Umbilical cord (tissue), 2 donors: ENCODE results near the gene CAMKK2. TPM values are rescaled to one million over a fixed set of nuclear protein-coding genes. Genes with fewer than 3 reads are reported as not detected.
A peak's percentile ranks its signal among the peaks of the same experiment; 100 is the strongest.
"Not testable (repeated sequence)": the region's sequence is repeated elsewhere in the genome, so short reads cannot be mapped to it uniquely, and the experiment has no call there.

ENCODE experiments used
- DNase-seq: peaks from one replicate; pipeline ENCODE4 v3.0.0-alpha.2; 2015; ENCODE audit warnings: low spot score
- total RNA-seq: library from RNA; depleted of rRNA; stranded (reverse); fragments of >200 nt; gene quantifications from one replicate; pipeline ENCODE4 v1.2.3, GENCODE V29; 2014; ENCODE audit warnings: low replicate concordance; ENCODE audit not compliant: insufficient read depth

Gene CAMKK2
- total RNA-seq, 1 donor from 2014 or later = 16.9 TPM

DNA sequence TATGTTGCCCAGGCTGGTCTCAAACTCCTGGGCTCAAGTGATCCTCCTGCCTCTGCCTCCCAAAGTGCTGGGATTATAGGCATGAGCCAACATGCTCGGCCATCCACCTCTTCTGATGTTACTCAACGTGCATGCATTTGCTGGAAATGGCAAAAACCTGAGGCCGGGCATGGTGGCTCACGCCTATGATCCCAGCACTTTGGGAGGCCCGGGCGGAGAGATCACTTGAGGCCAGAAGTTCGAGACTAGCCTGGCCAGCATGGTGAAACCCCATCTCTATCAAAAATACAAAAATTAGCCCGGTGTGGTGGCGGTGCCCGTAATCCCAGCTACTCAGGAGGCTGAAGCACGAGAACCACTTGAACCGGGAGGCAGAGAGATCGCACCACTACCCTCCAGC is 1.9 kb upstream of the CAMKK2 start:
- DNase-seq = not testable (repeated sequence)

DNA sequence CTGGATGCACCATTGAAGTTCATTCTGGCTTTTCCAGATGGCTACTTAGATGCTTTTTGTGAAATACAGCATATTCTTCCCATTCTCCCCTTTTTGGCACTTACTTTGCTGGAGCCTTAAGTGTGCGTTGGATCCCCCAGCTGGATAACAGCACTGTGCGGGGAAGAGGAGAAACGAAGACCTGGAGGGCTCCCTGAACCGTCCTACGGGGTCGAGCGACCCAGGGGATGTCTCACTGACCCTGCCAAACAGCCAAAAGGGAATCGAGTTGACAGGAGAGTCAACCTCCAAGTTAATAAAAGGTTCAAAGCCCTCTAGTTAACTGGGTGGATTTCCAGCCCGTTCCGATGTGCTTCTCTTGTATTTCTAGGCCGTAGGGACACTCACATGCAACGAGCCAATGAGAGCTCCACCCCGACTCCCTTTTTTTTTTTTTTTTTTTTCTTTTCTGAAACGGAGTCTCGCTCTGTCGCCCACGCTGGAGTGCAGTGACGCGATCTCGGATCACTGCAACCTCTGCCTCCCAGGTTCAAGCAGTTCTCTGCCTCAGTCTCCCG is 1.0 kb upstream of the CAMKK2 start:
- DNase-seq = peak; percentile 26

DNA sequence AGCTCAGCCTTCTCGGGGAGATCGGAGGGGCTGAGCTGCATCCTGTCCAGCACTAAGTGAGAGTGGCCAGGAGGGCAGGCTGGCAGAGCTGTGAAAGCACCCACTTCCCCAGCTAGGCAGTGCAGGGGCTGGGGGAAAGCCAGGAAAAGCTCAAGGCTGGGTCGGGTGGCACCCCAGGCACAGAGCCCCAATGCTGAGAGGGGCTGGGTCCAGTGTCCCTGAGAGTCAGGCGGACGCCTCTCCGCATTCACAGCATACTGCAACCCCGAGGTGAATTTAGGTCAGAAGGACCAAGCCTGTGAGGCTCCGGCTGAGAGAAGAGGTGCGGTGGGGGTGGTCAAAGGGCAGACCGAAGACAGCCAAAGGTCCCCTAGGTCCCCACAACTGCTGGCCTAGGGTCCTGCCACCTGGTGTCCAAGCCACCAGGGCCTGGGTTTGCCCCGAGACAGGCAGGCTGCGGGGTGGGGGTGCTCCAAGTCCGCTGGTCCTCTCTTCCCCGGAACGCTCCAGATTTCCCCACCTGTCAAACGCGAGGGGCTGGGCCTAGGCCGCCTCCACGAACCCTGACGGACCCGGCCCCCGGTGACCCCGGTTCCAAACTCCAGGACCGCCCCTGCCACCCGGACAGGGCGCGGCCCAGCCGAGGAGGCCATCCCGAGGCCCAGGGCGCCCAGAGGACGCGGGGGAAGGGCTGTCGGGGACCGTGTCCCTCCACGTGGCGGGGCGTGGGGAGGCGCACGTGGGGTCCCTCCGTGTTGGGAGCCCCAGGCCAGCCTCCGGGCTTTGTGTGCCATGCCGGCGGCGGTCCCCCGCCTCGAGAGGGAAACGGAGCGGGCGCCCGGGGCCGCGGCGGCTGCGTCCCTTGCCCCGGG is 527 bp downstream of the CAMKK2 start:
- peak; percentile 25 for DNase-seq

DNA sequence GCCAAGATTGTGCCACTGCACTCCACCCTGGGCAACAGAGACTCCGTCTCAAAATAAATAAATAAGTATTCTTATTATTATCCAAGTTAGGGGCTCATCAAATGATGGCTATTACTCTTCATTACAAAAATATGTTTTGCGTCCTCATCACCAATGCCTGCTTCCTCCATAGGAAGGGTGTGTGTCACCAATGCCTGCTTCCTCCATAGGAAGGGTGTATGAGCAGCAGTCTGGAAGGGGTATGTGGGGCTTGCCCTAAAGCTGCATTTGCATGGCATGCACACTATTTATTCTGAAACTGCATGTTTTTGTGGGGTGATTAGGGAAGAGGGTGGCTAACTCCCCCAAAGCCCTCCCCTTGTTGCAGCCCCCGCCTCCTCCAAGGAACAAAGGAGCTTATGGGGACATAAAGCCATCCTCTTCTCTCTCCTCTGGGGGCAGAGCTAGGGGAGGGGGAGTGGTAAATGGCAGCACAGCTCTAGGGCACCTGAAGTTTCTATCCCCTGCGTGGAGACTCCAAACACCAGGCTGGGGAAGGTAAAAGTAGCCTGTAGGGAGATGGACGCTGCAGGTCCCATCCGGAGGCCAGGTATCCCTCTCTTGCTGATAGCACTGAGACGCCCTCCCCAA is 1.3 kb downstream of the CAMKK2 start:
- DNase-seq = no peak

DNA sequence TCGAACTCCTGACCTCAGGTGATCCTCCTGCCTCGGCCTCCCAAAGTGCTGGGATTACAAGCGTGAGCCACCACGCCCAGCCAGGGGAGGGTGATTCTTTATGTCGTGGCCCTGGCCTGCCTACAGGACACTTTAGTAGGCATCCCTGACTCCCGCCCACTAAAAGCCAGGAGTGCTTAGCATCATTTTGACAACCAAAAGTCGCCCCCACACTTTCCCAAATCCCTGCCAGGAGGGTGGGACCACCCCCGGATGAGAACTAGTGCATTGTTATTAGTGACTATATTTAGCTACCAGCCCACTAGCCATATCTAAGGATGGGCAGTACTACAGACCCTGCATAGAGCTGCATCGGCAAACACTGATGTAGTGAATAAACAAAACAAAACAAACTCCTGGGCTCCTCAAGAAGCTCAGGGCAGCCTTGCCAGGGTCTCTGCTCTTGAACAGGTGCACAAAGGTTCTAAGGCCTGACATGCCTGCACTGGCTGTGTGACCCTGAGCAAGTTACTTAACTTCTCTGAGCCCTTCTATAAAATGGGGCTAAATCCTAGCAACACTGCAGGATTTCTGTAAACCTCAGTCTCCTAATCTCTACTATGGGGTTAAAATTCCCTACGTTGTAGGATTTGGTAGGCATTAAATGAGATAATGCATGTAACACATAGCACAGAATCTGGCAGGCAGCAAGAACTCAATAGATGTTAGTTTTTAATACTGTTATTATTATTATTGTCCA is 2.2 kb downstream of the CAMKK2 start:
- DNase-seq = no peak

DNA sequence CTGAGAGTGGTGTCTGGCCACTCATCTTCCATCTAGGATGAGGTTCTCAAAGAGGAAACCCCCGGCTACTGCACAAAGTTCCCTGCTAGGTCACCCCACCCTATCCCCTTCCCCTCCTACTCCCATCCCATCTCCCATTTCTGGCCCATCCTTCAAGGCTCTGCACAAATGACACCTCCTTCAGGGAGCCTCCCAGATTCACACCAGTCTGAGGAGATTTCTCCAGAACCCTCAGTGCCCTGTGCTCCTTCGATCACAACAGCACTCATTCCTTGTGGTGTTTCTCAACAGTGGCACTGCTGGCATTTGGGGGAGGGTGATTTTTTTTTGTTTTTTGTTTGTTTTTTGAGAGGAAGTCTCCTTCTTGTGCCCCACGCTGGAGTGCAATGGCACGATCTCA is 2.9 kb downstream of the CAMKK2 start:
- DNase-seq = no peak

DNA sequence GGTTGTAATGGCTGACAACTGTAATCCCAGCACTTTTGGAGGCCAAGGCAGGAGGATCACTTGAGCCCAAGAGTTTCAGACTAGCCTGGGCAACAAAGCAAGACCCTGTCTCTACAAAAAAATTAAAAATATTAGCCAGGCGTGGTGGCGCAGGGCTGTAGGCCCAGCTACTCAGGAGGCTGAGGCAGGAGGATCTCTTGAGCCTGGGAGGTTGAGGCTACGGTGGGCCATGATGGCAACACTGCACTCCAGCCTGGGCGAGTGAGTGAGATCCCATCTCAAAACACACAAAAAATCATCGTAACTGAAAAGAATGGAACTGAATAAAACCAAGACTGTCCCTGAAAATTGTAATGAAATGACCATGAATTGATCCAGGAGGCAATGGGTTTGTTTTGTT is 6.1 kb downstream of the CAMKK2 start:
- no peak for DNase-seq

DNA sequence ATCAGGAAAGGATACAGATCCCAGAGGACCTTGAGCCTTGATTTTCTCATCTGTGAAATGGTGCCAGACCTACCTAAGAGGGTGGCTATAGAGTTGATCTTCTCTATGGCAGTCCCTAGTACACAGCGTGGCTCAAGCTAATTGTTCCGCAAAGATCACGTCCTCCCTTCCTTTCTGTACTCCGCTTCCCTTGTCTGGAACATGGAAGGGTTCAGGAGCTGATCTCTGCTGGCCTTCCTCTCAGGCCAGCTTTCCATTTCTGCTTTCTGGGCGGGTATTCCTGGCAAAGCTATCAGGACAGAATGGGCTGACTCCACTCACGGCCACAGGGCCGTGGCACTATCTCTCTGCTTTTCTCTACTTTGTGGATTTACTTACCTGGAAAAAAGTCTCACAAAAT is 6.5 kb downstream of the CAMKK2 start:
- no peak for DNase-seq

DNA sequence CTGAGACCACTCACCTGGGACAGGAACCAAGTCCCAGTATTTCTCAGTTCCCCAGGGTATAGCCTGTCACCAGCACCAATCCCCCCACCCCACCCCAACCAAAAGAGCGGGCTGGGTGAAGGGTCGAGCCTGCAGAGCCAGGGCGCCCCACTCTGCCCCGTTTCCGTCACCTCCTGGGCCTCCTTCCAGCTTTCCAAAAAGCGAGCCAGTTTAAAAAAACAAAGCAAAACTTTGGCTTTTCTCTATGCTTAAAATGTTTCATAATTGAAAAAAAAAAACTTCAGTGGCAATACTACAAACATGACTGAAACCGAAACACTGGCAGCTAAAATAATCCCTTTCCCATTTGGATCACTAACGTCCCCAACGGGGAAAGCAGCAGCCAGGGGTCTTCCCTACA is 7.5 kb downstream of the CAMKK2 start:
- no peak for DNase-seq

DNA sequence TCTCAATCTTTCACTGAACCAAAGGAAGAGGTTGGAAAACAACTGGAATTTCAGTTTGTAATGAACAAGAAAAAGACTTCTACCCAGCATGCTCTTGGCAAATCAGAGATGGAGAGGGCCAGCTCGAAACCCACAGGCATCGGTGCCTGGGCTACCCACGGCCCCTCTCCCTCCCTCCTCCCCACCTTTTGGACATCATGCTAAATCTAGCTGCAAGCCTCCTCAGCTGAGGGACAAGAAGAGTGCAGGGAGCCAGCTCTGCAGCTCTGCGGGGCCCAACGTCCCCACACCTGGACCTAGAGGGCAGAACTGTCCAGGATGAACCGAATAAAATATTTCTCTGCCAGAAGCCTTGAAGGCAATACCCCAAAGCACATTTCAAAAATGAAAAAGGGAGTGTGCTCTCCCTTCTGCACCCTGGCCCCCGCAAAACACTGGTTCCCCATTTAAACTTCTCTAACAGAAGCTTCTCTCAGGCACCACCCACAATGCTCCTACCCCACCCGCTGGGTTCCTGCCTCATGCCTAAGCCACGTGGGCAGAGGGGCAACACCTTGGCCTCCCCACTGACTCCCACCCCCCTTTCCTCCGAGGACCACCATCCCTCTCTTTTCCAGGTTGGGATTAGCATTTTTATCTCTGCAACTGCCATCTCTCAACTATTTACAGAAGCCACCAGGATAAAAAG is 8.2 kb downstream of the CAMKK2 start:
- no peak for DNase-seq

DNA sequence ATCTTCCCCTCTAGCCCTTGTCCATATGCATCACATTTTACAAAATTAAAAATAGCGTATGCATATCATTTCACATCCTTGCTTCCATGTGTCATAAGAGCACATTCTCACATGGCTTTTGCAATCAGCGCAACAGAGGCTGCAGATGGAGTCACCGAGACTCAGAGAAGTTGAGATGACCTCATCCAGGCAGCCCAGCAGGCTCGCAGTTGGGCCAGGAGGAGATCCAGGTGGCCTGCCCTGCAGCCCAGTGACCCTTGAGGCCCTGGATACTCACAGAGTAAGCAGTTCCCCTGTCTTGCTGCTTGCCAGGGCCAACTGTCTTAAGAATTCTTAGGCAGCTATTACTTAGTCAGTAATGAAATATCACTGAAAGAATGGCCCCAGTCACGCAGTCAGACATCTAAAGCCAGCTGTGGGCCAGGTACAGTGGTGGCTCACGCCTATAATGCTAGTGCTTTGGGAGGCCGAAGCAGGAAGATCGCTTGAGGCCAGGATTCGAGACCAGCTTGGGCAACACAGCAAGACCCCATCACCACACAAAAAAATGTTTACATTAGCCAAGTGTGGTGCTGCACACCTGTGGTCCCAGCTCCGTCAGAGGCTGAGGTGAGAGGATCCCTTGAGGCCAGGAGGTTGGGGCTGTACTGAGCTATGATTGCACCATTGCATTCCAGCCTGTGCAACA is 9.1 kb downstream of the CAMKK2 start:
- DNase-seq = no peak

DNA sequence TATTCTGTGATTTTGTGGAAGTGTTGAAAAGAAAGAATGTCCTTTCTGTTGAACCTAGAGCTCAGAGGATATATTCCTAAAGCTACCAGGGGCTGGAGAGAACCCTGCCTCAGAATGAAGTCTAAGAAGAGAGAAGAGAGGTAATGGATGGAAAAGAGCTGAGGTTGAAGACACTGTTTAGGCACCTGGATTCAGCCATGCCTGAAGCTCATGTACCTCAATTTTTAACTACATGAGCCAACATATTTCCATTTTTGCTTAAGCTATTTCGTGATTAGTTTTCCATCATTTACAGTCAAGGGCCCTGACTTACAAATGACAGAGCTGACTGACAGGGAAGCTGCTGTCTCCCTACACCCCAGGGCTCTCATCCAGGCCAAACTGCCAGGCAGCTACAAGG is 10.7 kb downstream of the CAMKK2 start:
- DNase-seq = no peak

DNA sequence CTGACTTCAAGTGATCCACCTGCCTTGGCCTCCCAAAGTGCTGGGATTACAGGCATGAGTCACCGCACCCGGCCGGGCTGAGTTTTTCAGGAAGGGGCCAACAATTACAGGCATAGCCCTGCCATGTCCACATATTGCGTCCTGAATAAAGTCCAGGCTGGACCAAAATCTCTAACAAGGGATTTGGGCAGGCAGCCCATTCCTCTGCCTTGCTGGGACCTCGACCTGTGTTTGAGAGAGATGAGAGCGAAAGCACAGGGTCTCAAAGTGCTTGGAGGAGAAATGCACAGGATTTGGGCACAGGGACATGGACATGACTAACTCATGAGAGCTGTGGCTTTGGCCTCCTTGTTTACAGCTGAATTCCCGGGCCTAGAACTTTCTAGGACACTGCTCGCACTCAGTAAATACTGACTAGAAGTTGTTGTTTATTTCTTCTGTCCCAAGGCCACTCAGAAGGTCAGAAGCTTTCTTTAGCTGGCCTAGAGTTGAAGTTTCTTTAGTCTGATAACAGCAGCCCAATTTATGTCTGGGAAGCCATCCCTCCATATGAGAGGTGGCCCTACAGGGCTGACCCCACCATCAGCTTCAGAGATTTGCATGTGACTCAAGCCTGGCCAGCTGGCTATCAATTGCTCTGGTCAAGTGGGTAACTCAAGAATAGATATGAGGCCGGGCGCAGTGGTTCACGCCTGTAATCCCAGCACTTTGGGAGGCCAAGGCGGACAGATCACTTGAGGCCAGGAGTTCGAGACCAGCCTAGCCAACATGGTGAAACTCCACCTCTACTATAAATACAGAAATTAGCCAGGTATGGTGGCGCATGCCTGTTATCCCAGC is 11.7 kb downstream of the CAMKK2 start:
- DNase-seq = no peak

DNA sequence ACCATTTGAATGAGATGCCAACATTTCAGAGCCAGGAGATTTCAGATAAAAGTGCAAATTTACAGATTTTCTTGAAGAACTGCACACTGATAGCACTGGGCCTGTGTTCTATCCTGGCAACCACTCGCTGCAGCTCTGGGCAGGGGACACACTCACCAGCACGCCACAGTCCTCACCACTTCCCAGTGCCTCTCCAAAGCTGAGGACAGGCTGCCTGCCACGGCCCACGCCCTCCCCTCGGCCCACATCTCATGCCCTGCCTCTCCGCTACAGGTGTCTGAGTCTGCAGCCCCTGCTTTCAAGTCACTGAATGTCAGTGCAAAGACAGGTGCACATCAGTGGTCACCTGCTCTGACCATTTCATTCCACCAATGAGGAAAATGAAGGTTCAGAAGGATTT is 12.7 kb downstream of the CAMKK2 start:
- no peak for DNase-seq

DNA sequence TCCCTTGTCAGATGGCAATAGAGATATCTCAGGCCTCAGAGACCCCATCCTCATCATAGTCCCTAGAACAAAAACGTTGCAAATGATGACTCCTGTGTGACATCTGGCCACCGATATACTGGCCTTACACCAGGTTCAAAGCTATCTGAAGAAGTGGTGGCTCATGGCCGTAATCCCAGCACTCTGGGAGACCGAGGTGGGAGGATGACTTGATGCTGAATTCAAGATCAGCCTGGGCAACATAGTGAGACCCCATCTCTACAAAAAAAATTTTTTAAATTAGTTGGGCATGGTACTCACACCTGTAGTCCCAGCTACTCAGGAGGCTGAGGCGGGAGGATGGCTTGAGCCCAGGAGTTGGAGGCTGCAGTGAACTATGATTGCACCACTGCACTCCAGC is 13.1 kb downstream of the CAMKK2 start:
- no peak for DNase-seq

DNA sequence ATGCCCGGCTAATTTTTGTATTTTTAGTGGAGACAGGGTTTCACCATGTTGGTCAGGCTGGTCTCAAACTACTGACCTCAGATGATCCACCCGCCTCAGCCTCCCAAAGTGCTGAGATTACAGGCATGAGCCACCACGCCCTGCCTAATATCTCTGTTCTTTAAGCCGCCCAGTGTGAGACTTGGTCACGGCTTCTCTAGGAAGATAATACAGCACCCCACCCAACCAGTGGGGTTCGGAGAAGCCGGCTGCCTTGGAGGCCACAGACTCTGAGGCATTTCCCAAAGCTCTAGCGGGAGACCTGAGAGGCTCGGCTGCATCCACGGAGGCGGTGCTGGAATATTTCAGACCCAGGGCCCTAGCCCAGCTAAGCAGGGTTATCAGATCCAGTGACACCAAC is 13.6 kb downstream of the CAMKK2 start:
- peak; percentile 13 for DNase-seq

DNA sequence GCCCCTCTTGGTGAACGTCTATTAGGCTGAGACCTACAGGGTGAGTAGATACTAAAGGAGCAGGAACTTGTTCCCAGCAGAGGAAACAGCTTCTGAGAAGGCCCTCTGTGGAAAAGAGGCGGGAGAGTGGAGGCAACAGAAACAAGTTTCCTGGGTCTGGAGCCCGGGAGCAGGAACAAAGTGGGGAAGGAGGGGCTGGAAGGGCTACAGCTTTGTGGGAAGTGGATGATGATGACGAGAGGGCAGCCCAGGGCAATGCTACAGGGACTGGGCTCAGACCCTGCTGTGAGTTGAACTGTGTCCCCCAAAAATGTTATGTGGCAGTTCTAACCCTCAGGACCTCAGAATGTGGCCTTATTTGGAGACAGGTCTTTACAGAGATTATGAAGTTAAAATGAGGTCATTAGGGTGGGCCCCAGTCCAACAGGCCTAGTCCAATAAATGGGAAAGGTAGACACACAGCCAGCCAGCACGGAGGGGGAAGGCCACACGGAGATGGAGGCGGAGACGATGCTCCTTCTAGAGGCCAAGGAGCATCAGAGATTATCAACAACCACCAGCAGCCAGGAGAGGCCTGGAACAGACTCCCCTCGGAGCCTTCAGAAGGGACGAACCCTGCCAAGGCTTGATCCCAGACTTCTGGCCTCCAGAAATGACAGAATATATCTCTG is 14.3 kb downstream of the CAMKK2 start:
- peak; percentile 9 for DNase-seq

DNA sequence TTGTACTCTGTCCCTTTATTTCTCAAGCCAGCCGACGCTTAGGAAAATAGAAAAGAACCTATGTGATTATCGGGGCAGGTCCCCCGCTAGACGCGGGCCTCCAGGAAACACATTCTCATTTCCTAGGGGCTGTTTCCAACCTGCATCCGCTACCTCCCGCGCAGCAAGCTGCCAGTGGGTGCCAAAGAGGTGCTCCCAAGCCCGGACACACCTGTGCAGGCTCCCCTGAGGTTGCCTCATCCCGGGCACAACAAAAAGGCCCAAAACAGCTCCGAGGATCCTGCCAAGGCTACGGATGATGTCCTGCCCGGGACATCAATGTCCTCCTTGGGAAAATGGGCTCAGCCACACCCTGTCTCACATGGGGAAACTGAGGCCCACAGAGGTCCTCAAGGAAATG is 15.4 kb downstream of the CAMKK2 start:
- DNase-seq = not testable (repeated sequence)

DNA sequence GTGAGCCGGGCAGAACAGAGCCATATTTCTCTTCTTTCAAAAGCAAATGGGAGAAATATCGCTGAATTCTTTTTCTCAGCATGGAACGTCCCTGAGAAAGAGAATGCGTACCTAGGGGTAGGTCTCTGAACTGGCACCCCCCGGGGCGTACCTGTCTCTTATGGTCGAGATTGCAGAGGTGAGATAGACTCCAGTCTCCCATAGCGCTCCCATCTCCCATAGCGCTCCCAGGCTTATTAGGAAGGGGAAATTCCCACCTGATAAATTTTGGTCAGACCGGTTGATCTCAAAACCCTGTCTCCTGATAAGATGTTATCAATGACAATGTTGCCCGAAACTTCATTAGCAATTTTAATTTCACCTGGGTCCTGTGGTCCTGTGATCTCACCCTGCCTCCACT is 16.0 kb downstream of the CAMKK2 start:
- DNase-seq = not testable (repeated sequence)

DNA sequence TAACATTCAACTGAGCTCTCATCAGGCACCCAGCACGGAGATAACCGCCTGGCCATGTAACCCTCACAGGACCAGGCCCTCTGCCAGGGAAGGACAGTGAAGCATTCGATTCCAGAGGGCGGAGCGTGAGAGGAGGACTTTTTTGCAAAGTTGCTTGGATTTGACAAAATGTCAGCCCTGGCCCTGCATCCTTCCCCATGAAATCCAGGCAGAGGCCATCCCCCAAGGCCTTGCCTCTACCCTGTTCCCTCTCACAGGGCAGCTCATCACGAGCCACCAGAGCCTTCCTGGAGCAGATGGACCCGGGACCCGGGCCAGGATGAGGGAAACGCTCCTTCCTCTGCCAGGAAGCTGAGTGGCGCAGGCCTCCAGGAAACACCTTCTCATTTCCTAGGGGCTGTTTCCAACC is 17.0 kb downstream of the CAMKK2 start:
- no peak for DNase-seq
